CMK (cell line): ENCODE results near the gene NXT1.

Experiments used
- DNase-seq: peaks from one replicate; pipeline ENCODE4 v3.0.0-alpha.2; 2010; ENCODE audit warnings: low read depth

NXT1 gene

GRCh38 chr20:23361119-23361475 is 10.5 kb downstream of the NXT1 start:
- DNase-seq, result no peak

- DNase-seq, result peak; percentile 97
These were observed 11.1 kb downstream of the NXT1 start, which contains the start of gene GZF1 for GRCh38 chr20:23361476-23362391. Gene GZF1, plus strand, starts transcription at chr20:23362182. Its CDS starts 2,202 bp downstream, at chr20:23364384.

- no peak for DNase-seq
These were observed 12.0 kb downstream of the NXT1 start for GRCh38 chr20:23362392-23363256.

GRCh38 chr20:23363257-23363649 is 12.7 kb downstream of the NXT1 start:
- DNase-seq, result no peak

GRCh38 chr20:23365390-23366165 is 15.0 kb downstream of the NXT1 start:
- no peak for DNase-seq

- DNase-seq, result no peak
These were observed 15.8 kb downstream of the NXT1 start for GRCh38 chr20:23366384-23366783.

GRCh38 chr20:23367770-23368169 is 17.2 kb downstream of the NXT1 start:
- no peak for DNase-seq

GRCh38 chr20:23368316-23369071 is 17.9 kb downstream of the NXT1 start:
- no peak for DNase-seq

GRCh38 chr20:23369072-23369823 is 18.7 kb downstream of the NXT1 start:
- DNase-seq, result no peak

GRCh38 chr20:23370274-23370673 is 19.7 kb downstream of the NXT1 start:
- no peak for DNase-seq

GRCh38 chr20:23370873-23371272 is 20.3 kb downstream of the NXT1 start:
- DNase-seq, result no peak

GRCh38 chr20:23371496-23371895 is 20.9 kb downstream of the NXT1 start:
- no peak for DNase-seq

GRCh38 chr20:23374441-23374840 is 23.9 kb downstream of the NXT1 start:
- no peak for DNase-seq

- DNase-seq, result no peak
These were observed 25.2 kb downstream of the NXT1 start for GRCh38 chr20:23375827-23376226.

- DNase-seq, result no peak
These were observed 29.2 kb downstream of the NXT1 start for GRCh38 chr20:23379772-23380171.

GRCh38 chr20:23381876-23382275 is 31.3 kb downstream of the NXT1 start:
- no peak for DNase-seq

- DNase-seq, result peak; percentile 8
These were observed 35.9 kb downstream of the NXT1 start for GRCh38 chr20:23386304-23387117.

GRCh38 chr20:23387118-23387443 is 36.5 kb downstream of the NXT1 start:
- peak; percentile 82 for DNase-seq

- DNase-seq, result no peak
These were observed 39.6 kb downstream of the NXT1 start for GRCh38 chr20:23390091-23390774.
